Measurements from ENCODE around the gene CCNY.

- TF ChIP-seq, protein P1, sequence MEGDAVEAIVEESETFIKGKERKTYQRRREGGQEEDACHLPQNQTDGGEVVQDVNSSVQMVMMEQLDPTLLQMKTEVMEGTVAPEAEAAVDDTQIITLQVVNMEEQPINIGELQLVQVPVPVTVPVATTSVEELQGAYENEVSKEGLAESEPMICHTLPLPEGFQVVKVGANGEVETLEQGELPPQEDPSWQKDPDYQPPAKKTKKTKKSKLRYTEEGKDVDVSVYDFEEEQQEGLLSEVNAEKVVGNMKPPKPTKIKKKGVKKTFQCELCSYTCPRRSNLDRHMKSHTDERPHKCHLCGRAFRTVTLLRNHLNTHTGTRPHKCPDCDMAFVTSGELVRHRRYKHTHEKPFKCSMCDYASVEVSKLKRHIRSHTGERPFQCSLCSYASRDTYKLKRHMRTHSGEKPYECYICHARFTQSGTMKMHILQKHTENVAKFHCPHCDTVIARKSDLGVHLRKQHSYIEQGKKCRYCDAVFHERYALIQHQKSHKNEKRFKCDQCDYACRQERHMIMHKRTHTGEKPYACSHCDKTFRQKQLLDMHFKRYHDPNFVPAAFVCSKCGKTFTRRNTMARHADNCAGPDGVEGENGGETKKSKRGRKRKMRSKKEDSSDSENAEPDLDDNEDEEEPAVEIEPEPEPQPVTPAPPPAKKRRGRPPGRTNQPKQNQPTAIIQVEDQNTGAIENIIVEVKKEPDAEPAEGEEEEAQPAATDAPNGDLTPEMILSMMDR (IDR thresholded peaks at IDR 0.05): no peak
- TF ChIP-seq POLR2A (IDR thresholded peaks at IDR 0.05): no peak
- TF ChIP-seq POLR2AphosphoS5 (IDR thresholded peaks at IDR 0.05): no peak
Observed at GRCh38 chr10:35409808-35410207, 73.5 kb downstream of the CCNY start.
